ENCODE data around the gene LHX3.

The LHX3 gene

DNA sequence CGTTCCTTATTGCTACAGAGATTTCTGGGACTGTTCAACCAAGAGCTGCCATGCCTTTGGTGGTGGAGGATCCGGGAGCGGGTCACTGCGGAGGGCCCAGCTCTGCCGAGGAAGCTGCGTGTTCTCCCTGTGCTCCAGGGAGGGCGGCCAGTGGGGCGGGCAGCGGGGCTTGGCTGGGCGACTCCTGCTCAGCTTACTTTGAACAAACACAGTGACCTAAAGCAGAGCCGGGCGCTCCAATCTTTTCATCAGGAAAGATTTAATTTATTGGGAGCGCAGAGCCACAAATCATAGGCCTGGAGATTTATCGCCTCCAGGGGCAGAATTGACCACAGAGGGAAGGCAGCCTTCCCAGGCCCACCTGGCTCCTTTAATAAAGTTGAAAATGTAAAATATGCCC is 27.7 kb downstream of the LHX3 start:
- no peak for DNase-seq (ENCODE audit: low read depth)

DNA sequence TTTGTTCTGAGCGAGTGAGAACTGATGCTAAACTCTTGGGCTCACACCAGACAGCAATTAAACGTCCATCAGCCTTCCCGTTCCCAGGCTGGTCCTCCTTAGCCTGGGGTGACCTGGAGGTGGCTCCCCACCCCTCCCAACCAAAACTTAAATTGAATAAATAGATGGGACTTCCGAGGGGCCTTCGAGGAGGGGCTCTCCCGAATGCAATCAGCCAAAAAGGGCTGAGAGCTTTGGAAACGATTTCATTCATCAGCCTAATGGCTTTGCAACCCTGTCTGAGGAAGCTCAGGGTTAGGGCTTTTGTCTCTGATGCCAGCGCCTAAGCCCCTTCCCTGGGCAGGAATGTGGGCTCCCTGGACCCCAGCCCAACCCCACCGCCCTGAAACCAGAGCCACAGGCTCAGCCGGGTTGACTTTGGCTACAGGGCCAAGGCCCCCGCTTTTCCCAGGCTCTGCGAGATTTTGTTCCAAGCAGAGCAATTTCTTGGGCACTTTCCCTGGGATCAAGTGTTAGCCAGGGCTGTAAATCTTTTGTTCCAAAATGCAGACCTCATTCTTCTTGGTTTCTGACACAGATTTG is 29.2 kb downstream of the LHX3 start:
- no peak for DNase-seq (ENCODE audit: low read depth)

DNA sequence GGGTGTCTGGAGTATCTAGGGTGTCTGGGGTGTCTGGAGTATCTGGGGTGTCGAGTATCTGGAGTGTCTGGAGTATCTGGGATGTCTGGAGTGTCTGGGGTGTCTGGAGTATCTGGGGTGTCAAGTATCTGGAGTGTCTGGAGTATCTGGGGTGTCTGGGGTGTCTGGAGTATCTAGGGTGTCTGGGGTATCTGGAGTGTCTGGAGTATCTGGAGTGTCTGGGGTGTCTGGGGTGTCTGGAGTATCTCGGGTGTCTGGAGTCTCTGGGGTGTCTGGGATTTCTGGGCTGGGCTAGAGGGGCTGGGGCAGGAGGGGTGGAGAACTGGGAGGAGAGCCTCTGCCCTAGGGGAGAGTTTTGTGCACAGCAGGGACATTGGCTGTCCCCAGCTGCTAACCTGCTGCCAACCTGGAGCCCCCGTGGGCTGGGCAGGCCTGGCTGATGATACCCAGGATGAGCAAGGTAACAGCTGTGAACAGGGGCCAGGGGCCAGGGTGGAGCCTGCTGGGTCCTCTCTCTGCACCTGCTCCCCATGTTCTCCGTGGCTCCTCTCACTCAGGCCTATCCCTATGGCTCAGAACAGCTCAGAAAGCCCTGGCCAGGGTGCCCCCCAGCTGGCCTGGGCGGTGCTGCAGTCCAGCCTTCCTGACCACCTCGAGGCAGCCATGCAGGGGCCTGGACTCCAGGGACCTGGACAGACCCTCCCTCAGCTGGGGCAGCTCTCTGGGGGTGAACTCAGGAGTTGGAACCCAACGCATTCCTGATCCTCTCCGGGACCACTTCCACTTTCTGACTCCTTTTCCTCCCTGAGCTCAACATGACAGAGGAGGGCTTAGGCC is 29.9 kb downstream of the LHX3 start:
- no peak for DNase-seq (ENCODE audit: low read depth)

DNA sequence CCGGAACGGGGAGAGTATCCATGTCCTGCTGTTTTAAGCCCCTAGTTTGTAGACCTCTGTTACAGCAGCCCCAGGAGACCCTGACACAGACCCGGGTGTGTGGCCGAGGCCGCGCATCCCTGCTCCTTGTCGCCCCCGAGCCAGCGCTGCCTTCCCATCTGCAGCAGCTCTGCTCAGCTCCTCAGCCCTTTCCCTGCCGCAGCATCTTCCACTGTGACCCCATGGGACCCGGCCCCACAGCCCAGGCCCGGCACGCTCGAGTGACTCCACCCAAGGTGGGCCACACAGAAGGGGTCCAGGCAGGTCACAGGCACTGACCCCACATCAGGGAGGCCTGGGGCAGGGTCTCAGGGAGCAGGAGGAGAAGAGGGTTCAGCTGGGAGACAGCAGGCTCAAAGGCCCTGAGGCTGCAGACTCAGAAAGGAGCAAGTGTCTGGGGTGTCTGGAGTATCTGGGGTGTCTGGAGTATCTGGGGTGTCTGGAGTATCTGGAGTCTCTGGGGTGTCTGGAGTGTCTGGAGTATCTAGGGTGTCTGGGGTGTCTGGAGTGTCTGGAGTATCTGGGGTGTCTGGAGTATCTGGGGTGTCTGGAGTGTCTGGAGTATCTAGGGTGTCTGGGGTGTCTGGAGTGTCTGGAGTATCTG is 31.2 kb downstream of the LHX3 start:
- no peak for DNase-seq (ENCODE audit: low read depth)

- no peak for DNase-seq (ENCODE audit: low read depth)
These were observed 32.4 kb downstream of the LHX3 start for GRCh38 chr9:136172412-136173079.

DNA sequence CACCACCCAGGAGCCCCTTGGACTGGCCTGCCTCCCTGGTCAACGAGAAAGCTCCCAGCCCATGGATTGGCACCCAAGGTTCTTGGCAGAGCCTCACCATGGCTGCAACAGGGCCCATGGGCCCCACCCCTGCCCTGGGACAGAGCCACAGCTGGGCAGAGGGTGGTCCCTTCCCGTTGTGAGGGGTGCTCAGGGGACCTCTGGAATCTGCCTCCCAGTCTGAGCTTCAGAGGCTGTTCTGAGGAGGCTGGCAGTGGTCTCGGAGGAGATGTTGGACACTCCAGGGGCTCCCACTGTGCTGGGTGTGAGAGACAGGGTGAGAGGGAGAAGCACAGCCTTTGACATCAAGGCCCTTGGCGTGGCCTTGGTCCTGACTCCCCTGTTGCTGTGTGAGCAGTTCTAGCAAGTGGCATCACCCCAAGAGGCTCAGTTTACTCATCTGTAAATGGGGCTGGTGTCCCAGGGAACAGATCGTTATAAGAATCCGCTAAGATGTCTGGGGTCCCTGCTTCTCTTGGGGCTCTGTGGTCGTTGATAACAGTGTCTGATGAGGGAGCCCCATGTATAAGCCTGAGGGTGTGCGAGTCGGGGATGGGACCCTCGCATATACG is 33.0 kb downstream of the LHX3 start:
- DNase-seq (ENCODE audit: low read depth), result no peak

DNA sequence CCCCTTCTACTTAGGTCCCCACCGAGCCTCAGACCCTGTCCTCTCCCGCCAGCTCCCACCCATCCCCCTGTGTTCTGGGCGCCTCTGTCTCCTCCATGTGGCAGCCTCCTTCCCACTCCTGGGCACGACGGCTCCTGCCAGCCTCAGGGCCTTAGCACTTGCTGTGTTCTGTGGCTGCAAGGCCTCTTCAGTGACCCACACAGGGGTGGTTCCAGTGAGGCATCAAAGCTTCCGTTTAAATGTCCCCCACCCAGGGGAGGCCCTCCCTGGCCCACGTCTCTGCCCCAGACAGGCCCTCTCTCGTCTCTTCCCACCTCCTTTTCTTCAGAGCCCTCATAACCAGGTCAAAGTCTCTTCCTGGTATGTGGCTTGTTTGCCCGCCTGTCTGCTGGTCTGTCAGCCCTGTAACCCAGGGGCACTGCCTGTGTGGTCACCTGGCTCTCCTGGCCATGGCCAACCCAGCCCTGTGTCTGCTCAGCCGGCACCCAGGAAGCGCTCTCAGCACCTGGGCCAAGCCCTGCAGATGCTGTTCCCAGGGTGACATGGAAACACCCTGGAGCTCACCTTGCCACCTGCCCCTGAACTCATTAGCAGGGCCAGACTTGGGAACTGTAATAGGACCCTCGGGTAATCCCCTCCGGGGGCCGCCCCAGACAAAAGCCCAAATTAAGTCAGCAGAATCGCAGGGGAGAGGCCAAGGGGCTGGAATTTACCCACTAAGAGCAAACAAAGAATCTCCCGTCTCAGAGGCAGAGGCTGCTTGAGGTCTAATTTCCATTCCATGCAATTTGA is 33.7 kb downstream of the LHX3 start:
- no peak for DNase-seq (ENCODE audit: low read depth)

DNA sequence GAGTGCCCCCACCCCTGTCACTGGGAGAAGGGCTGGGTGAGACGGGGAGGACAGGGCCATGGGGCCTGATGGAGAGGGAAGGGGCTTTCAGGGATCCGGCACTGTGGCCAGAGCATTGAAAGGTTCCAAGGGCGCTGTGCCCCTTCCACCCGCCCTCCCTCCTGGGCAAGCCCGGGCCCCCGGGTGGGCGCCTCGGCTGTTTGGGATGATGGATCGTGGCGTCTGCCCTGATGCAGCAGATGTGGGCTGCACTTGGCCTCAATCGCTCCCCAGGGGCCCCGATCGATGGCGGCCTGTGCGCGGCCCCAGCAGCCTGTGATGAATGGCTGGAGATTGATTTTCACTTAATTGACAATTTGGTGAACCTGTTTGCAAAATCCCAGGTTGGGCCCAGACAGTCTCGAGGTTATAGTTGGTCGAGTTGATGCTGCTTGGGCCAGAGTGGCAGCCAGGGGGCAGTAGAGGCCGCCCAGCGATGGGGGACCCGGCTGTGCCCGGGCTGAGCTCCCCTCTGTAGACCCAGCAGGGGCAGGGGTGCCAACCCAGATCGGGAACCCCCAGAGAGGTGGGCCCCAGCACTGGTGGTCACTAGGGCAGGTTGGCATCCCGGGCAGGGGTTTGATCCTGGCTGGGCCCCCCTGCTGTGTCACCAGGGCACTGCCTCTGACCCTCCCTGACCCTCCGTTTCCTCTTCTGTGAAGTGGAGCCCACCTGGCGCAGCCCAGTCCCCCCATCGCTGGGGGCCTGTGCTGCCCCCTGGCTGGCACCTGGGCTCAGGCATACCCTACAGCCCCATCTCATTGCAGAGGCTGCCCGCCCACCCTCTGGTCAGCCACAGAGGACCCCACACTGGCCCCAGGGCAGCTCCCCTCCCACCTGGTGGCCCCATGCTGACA is 34.7 kb downstream of the LHX3 start:
- peak; percentile 30 for DNase-seq (ENCODE audit: low read depth)

- no peak for DNase-seq (ENCODE audit: low read depth)
These were observed 35.4 kb downstream of the LHX3 start for GRCh38 chr9:136169495-136169894.

DNA sequence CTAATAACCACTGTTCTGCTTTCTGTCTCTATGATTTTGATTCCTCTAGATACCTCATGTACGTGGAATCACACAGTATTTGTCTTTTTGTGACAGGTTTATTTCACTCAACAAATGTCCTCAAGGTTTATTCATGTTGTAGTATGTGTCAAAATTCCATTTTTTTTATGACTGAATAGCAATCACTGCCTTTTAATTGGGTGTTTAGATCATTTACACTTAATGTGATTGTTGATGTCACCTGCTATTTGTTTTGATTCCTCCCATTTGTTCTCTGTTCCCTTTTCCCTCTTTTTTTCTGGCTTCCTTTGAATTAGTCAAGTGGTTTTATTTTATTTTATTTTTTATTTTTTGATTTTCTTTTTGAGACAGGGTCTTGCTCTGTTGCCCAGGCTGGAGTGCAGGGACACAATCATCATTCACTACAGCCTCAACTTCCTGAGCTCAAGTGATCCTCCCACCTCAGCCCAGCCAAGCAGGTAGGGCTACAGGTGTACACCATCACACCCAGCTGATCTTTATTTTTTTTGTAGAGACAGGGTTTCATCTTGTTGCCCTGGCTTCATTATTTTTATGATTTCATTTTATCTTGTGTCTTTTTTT is 41.6 kb downstream of the LHX3 start:
- no peak for DNase-seq (ENCODE audit: low read depth)

DNA sequence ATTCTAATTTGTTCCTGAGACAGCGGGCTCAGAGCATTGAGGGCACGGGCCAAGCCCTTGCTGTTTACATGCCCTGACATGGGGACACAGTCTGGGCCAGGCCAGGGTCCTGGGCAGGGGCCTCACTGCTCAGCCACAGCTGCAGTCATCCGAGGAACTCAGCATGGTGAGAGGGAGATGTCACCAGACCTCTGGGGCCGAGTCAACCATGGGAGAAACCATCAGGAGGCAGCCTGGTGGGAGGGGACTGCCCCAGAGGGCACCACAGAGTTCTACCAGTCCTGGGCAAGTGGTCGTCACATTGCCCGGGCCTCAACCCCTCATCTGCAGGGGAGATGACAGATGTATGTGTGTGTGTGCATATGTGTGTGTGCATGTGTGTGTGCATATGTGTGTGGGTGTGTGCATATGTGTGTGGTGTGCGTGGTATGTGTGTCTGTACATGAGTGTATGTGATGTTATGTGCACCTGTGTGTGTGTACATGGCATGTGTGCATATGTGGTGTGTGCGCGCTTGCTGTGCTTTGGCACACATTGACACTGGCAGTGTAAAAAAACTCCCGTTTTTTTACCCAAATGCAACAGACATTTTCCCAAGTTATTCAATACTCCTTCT is 43.8 kb downstream of the LHX3 start:
- DNase-seq (ENCODE audit: low read depth), result no peak

DNA sequence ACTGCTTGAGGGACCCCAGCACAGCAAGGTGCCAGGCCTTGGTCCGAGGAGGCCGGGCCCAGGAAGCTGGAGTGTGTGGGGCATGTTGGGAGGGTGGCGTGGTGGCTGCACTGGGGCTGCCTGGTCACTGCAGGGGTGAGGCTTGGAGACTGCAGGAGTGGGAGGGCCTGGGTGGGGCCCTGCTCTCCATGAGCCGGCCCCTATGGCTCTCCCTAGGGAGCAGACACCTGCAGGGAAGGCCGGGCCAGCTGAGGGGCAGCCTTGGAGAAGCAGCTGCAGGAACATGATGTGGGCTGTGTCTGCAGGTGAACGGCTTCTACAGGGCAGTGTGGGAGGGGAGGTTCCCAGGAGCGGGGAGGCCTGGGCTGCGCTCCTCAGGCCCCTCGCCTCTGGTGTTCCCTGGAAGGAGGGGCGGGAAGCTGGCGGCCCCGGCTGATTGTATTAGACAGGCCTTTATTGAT is 44.5 kb downstream of the LHX3 start:
- DNase-seq (ENCODE audit: low read depth), result no peak

GRCh38 chr9:136159851-136160250 is 45.1 kb downstream of the LHX3 start:
- DNase-seq (ENCODE audit: low read depth), result no peak

DNA sequence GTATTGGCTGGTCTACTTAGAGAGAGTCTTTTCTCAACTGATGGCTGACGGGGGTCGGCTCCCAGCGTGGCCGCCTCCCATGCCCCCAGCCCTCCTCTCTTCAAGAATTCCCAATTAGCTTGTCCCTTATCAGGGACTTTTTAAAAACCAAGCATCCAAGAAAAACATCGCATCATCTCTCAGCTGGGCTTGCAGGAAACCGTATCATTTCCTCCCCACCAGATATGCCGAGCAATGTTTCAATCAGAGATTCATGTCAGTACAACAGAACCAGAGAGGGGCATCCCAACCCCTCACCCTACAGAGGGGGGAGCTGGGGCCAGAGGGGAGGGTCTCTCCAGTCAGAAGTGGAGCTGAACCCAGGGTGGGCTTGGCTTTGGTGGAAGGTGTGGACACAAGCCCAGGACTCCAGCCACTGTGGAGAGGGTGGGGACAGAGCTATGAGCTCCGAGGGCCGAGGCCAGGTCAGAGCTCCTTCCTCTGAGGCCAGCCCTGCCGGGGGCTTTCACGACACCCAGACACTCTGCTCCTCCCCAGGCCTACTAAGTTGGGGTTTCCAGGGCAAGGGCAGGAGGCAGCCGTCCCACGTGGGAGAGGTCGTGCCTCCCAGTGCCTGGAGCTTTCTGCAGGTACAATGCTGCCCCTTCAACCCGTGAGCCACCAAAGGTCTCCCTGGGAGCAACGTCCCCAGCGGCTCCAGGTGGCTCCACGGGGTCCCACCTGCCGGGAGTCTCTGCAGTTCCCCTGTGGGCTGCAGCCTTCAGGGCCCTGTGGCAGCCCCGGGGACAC is 47.3 kb downstream of the LHX3 start:
- DNase-seq (ENCODE audit: low read depth), result no peak

DNA sequence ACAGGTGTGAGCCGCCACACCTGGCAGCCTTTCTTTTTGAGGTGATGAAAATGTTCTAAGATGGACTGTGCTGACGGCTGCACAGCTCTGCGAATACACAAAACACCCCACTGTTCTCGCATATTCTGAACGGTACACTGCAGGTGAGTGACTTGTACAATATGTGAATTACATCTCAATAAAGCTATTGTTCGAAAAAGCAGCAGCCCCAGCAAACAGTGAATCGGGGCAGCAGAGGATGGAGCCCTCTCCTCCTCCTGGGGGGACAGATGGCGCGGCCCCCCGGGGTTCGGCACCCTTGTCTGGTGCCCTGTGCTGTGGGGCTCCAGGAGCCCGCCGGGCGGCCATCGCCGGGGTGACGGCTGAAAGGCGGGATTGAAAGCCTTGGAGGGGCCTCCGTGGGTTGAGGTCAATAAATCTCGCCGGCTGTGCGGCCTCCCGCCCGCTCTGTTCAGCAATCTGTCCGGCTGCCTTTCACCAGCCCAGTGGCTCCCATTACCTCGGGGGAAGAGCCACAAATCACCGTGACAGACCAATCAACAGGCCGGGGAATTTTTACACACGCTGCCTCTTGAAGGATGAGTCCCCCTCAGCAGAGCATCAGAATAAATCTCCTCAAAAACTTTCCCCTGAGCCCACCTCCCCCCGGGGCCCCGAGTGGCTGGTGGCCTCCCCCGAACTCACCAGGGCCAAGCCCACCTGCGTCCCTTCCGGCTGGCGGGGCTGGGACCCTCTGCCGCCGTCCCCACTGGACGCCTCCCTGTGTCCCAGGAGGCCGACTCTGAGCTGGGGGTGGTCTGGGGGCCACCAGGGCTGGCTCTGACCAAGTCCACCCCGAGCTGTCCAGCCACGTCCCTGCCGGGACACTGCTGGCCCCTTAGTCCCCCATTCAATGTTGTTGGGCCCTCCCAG is 48.5 kb downstream of the LHX3 start:
- no peak for DNase-seq (ENCODE audit: low read depth)

DNA sequence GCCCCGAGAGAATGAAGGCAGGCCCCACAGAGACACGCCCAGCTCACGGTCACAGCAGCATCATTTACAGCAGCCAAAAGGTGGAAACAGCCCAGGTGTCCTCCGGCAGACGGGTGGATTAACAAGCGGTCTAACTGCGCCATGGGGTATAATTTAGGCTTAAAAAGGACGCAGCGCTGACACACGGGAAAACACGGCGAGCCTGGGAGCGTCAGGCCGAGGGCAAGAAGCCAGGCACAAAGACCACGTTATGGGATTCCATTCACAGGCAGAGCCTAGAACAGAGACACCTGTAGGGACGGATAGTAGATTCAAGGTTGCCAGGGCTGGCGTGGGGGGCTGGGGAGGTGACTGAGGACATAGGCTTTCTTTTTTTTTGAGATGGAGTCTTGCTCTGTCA is 49.4 kb downstream of the LHX3 start:
- DNase-seq (ENCODE audit: low read depth), result no peak

GRCh38 chr9:136154943-136155342 is 50.0 kb downstream of the LHX3 start:
- DNase-seq (ENCODE audit: low read depth), result no peak
